Stimulated activated CD8-positive, alpha-beta memory T cell treated with anti-CD3 and anti-CD28 coated beads, Interleukin-2, amount 100 ng/mL, for 48 hours (primary cell): ENCODE measurements around the gene SRP9.

Experiments used
- DNase-seq, 2 donors: peaks; one replicate each; pipeline ENCODE4 v3.0.0-alpha.2; 2020; ENCODE audit warnings: low read depth in 2 of 2

Gene SRP9

GRCh38 chr1:225777583-225778336 is at the start of gene SRP9:
Gene SRP9, plus strand, starts transcription at chr1:225777826. Its CDS starts 115 bp downstream, at chr1:225777941.
- DNase-seq, result peak; percentile 96 to 97

- no peak for DNase-seq
Observed at GRCh38 chr1:225731491-225731890, 46.1 kb upstream of the SRP9 start.

- DNase-seq, result no peak
Observed at GRCh38 chr1:225733254-225733653, 44.4 kb upstream of the SRP9 start.

GRCh38 chr1:225735252-225736149 is 42.1 kb upstream of the SRP9 start:
- DNase-seq, result no peak

GRCh38 chr1:225736437-225737098 is 41.1 kb upstream of the SRP9 start:
- DNase-seq, result no peak

- no peak for DNase-seq
Observed at GRCh38 chr1:225737161-225737560, 40.5 kb upstream of the SRP9 start.

GRCh38 chr1:225737866-225738265 is 39.8 kb upstream of the SRP9 start:
- no peak for DNase-seq

GRCh38 chr1:225738763-225739162 is 38.9 kb upstream of the SRP9 start:
- DNase-seq, result no peak

- no peak for DNase-seq
Observed at GRCh38 chr1:225739542-225740107, 38.0 kb upstream of the SRP9 start.

GRCh38 chr1:225744745-225745144 is 32.9 kb upstream of the SRP9 start:
- DNase-seq, result no peak

- DNase-seq, result no peak
Observed at GRCh38 chr1:225745273-225745672, 32.4 kb upstream of the SRP9 start.

GRCh38 chr1:225746361-225747179 is 31.1 kb upstream of the SRP9 start:
- no peak for DNase-seq

GRCh38 chr1:225747566-225747965 is 30.1 kb upstream of the SRP9 start:
- DNase-seq, result no peak

GRCh38 chr1:225748529-225748928 is 29.1 kb upstream of the SRP9 start:
- no peak for DNase-seq

GRCh38 chr1:225749706-225750105 is 27.9 kb upstream of the SRP9 start:
- no peak for DNase-seq

GRCh38 chr1:225750420-225750819 is 27.2 kb upstream of the SRP9 start:
- no peak for DNase-seq

- no peak for DNase-seq
Observed at GRCh38 chr1:225750875-225751824, 26.5 kb upstream of the SRP9 start.

GRCh38 chr1:225752245-225752644 is 25.4 kb upstream of the SRP9 start:
- no peak for DNase-seq

- no peak for DNase-seq
Observed at GRCh38 chr1:225754940-225755641, 22.5 kb upstream of the SRP9 start.
